Astrocyte (in vitro differentiated cells and primary cell): ENCODE data around the gene SCGB1C2.
"Not testable (repeated sequence)": the region's sequence is repeated elsewhere in the genome, so short reads cannot be mapped to it uniquely, and the experiment has no call there.

ENCODE experiments used
- CTCF ChIP-seq: IDR thresholded peaks from 2 replicates; pipeline ENCODE4 v1.5.1; 2011; ENCODE audit warnings: low read depth, mild to moderate bottlenecking, inconsistent platforms, low read length, moderate library complexity; ENCODE audit not compliant: insufficient read depth
- EZH2 ChIP-seq: IDR thresholded peaks from 2 replicates; pipeline ENCODE4 v1.6.1; 2012; ENCODE audit warnings: mild to moderate bottlenecking, low read length, inconsistent platforms; ENCODE audit not compliant: insufficient read depth

- TF ChIP-seq EZH2, CTCF: not testable (repeated sequence)
Measured at GRCh38 chr17:136531-136930, 838 bp upstream of the SCGB1C2 start.
